GM21528 (cell line): ENCODE data around the gene LMLN.
"Not testable (repeated sequence)": the region's sequence is repeated elsewhere in the genome, so short reads cannot be mapped to it uniquely, and the experiment has no call there.

Experiments used
- ATAC-seq: cut with Tn5 transposase; IDR thresholded peaks from one replicate; pipeline ENCODE4 v1.9.1; 2021; ENCODE audit warnings: mild to moderate bottlenecking, moderate library complexity; ENCODE audit not compliant: unreplicated experiment, low FRiP score

Gene LMLN

DNA sequence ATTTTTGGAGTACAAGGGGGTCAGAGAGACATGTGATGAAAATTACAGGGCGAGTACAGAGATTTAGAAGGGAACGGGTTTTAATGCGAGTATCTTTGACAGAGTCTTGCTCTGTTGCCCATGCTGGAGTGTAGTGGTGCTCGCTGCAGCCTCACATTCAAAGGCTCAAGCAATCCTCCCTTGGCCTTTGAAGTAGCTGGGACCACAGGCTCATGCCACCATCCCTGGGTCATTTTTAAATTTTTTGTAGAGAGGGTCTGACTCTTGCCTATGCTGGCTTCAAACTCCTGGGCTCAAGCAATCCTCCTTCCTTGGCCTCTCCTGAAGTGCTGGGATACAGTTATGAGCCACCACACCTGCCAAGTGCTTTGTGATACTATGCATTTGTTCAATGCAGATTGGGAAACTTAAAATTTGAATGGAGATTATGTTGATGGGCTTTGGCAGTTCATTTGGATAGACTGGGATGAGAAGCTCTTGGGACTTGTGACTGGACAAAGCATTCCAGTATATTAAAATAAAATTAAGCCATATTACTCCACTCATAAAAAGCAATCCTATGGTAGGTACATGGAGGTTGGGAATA lies 4.0 kb upstream of the LMLN start:
- ATAC-seq, result no peak

- ATAC-seq, result no peak
Measured at GRCh38 chr3:197956626-197956988, 3.4 kb upstream of the LMLN start.

DNA sequence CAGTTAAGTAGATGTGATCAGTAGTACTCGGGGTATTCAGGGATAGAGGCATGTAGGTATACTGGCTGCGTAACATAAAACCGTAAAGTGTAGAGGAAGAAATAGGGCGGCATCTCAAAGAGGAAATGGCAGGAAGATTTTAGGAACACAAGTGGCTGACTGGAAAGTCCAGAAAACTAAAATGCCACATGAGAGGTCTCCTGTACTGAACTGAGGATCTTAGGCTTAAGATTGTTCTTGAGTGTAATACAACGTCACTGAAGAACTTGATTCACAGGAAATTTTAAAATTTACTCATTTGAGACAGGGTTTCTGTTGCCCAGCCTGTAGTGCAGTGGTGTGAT lies 2.3 kb upstream of the LMLN start:
- no peak for ATAC-seq

DNA sequence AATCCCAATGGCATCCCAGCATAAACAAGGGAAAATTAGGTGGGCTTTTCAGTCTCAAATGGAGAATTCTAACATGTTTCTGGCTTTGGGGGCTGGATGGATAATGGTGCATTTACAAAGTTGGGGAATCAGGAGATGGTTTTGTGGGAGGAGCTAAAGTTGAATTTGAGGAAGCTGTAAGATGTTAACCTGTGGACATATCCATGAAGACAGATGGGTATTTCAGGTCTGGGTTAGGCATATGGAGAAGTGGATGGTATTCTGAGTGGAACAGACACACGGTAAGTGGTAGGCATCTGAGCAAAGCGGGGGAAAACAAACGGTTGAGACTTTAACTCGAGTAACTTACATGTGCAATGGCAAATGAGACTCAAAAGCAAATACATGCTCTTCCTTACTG lies 1.7 kb upstream of the LMLN start:
- ATAC-seq, result no peak

- not testable (repeated sequence) for ATAC-seq
Measured at GRCh38 chr3:197958848-197959247, 1.2 kb upstream of the LMLN start.

DNA sequence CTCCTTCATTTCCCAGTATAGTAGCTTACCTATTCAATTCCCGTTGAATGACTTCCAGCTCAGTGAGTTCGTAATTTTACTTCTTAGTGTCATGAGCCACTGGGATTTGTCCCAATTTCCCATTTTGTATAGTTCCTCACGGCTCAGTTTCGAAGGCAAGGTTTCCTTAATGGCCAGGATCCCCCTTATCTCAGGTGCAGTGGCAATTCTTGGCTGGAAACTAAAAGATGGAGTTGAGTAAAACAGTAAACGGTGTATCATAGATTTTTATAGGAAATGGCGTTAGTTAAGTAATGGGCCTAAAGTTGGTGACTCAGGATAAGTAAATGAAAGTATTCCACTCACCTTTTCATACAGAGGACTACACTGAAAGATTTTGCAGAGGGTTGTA lies 522 bp upstream of the LMLN start:
- ATAC-seq, result no peak

- ATAC-seq, result no peak
Measured at GRCh38 chr3:197960694-197961581, 921 bp downstream of the LMLN start.

GRCh38 chr3:197961582-197961945 lies 1.5 kb downstream of the LMLN start:
- ATAC-seq, result no peak

GRCh38 chr3:197963019-197963637 lies 3.1 kb downstream of the LMLN start:
- ATAC-seq, result no peak

DNA sequence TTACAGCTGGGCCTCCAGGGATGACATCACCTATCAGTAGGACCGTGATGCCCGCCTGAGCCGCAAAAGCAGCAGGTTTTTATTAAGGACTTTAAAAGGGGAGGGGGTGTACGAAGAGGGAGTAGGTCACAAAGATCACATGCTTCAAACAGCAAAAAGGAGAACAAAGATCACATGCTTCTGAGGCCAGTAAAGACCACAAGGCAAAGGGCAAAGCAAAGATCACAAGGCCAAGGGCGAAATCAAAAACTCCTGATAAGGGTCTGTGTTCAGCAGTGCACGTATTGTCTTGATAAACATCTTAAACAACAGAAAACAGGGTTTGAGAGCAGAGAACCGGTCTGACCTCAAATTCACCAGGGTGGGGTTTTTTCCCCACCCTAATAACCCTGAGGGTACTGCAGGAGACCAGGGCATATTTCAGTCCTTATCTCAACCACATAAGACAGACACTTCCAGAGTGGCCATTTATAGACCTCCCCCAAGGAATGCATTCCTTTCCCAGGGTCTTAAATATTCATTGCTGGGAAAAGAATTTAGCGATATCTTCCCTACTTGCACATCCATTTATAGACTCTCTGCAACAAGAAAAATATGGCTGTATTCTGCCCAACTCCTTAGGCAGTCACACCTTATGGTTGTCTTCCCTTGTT lies 7.4 kb downstream of the LMLN start:
- ATAC-seq, result not testable (repeated sequence)

DNA sequence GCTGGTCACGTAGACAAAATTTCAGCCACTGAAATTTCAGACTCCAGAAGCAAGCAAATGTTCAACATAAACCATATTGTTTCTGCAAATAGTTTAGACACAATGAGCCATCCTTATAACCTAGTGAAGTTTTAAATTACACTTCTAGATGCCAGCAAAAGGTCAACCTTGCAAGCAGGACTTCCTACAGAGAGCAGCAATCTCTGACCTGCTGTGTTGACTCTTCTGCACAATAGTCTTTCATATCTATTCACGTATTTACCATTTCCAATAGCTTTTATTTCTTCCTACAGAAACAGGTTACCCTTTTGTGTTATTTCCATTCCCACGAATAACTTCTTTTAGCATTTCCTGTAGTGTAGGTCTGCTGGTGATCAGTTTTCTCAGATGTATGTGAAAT lies 10.6 kb downstream of the LMLN start:
- no peak for ATAC-seq

DNA sequence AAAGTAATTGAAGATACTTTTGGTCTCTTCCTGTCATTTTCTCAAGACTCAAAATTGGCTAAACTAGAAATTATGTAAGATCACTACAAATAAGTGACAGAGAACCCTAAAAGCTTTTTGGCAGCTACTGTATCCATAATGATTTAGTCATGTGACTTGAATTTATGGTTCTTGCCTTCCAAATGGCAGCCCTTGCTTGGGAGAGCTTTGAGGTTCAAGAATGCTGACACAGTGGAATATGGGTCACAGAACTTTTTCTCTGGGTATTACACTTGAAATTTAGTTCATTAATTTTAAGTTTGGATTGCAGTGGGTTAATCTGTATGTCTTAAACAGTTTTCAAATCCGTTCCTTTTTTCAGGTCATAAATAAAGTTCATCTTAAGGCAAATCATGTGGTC lies 14.0 kb downstream of the LMLN start:
- no peak for ATAC-seq

DNA sequence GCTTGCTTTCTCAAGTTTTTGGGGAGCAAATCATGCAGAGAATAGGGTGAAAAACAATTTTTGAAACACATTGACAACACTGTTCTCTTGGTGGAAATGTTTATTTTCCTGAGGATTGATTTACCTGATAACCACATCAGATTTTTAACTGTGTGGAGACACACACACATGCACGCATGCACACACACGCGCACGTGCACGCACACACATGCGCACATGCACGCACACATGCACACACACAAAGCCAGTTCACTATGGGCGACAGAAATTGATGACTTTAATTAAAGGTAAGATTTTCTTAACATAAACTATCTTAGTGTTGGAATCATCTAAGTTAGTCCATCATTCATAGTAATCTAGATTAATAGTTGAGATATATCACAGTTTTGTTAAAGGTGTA lies 15.3 kb downstream of the LMLN start:
- no peak for ATAC-seq

DNA sequence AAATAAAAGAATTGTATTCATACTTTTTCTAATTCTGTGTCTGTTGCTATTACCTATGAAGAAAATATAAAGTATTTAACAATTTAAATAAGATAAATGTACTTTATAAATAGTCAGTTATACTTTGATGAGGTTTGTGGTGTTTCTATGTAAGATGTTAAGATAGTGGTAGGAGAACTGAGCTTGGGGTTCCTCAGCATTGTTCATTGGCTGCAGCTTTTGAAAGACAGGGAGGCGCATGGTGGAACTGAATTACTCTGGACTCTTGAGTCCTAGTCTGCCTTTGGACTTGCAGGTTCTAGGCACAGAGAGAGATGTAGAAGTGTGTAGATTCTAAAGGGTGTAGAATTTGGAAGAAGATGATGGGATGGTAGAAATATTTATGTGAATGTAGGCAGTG lies 23.1 kb downstream of the LMLN start:
- no peak for ATAC-seq

DNA sequence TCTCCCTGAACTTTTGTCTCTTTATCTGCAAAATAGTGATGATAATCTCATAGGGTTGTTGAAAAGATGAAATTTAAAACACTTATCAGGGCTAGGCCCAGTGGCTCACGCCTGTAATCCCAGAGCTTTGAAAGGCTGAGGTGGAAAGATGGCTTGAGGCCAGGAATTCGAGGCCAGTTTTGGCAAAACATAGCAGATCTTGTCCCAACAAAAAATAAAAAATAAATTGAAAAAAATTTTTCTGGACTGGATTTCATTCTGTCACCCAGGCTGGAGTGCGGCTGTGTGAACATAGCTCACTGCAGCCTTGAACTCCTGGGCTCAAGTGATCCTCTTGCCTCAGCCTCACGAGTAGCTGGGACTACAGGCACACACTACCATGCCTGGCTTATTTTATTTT lies 29.6 kb downstream of the LMLN start:
- no peak for ATAC-seq

DNA sequence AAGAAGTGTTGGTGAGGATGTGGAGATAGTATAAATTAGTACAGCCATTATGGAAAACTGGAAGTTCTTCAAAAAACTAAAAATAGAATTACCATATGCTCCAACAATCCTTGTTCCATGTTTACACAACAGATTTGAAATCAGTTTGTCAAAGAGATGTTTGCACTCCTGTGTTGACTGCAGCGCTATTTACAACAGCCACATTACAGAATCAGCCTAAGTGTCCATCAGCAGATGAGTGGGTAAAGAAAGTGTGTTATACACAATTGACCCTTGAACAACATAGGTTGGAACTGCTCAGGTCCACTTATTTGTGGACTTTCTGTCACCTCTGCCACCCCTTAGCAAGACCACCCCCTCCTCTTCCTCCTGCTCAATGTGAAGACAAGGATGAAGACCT lies 34.7 kb downstream of the LMLN start:
- no peak for ATAC-seq

DNA sequence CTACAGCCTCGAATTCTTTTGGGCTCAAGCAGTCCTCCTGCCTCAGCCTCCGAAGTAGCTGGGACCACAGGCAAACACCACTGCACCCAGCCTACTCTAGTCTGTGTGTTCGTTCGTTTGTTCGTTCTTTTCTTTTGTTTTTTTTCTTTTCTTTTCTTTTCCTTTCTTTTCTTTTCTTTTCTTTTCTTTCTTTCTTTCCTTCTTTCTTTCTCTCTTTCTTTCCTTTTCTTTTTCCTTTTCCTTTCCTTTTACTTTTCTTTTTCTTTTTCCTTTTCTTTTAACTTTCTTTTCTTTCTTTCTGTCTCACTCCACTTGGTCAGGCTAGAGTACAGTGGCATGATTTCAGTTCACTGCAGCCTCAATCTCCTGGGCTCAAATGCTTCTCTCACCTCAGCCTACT lies 36.8 kb downstream of the LMLN start:
- no peak for ATAC-seq

- no peak for ATAC-seq
Measured at GRCh38 chr3:197997936-197998335, 37.9 kb downstream of the LMLN start.

GRCh38 chr3:198017090-198017489 lies 57.1 kb downstream of the LMLN start:
- no peak for ATAC-seq

DNA sequence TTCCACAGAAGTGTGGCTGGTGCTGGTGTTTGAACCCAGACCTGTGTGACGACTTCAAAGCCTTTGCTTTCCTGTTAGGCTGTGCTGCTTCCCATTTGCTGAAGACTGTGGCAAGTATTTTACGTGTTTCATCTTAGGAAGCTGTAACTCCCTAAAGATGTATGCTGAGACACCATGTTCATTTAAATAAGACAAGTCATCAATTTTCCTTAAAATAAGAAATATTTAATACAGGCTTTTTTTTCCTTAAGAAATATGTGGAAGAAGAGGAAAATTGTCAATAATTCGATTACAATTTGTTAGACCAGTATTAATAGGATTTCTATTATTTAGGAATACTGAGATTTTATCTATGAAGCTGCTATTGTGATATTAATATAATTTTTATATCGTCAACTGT lies 58.4 kb downstream of the LMLN start:
- no peak for ATAC-seq

- no peak for ATAC-seq
Measured at GRCh38 chr3:198019115-198019514, 59.1 kb downstream of the LMLN start.

DNA sequence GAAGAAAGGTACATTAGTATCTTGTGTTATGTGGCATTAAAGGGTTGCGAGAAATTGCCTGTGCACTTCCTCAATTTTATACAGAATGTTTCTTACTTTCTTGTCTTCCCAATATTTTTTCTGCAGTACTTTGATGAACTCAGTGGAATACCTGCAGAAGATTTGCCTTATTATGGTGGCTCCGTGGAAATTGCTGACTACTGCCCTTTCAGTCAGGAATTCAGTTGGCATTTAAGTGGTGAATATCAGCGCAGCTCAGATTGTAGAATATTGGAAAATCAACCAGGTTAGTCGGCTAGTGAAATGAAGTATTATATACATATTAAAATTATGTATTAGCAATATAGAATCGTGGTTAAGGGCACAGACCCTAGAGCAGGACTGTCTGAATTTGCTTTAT lies 61.3 kb downstream of the LMLN start:
- no peak for ATAC-seq
